Adrenal gland (tissue), 12 donors: ENCODE results near the gene CEPT1. TPM values are rescaled to one million over a fixed set of nuclear protein-coding genes. Genes with fewer than 3 reads are reported as not detected.

Source experiments
- DNase-seq, 7 donors: peaks; one replicate each; pipeline ENCODE4 v3.0.0-alpha.2; 2019 to 2020
- H3K27ac ChIP-seq, 5 donors: fragments of 200-600 bp; sonication (generic) in 4 of 5; 1 replicate in 3 of 5; 2 replicates in 2 of 5; pipeline versions ENCODE4 v1.5.1 to v1.8.0; 2016 to 2020; ENCODE audit warnings: mild to moderate bottlenecking in 1 of 5
- H3K27me3 ChIP-seq: fragments of 200-600 bp; 2 replicates; pipeline ENCODE4 v1.8.0; 2021
- H3K36me3 ChIP-seq, 2 donors: fragments of 200-600 bp; replicated peaks in 1 of 2; 1 replicate in 1 of 2; 2 replicates in 1 of 2; pipeline versions ENCODE4 v1.5.1 to v1.8.0; 2018 to 2022
- H3K4me1 ChIP-seq, 2 donors: fragments of 200-600 bp; replicated peaks in 1 of 2; 1 replicate in 1 of 2; 2 replicates in 1 of 2; pipeline versions ENCODE4 v1.5.1 to v1.8.0; 2018 to 2021
- H3K4me3 ChIP-seq, 4 donors: fragments of 200-600 bp; sonication (generic) in 3 of 4; one replicate each; pipeline ENCODE4 v1.5.1; 2016 to 2018
- H3K9me3 ChIP-seq, 3 donors: fragments of 200-600 bp; sonication (generic) in 1 of 3; replicated peaks in 1 of 3; 1 replicate in 2 of 3; 2 replicates in 1 of 3; pipeline versions ENCODE4 v1.5.1 to v1.8.0; 2016 to 2021
- POLR2A ChIP-seq, 2 donors: fragments of 450-650 bp; IDR thresholded peaks; one replicate each; pipeline ENCODE4 v1.6.1; 2017; ENCODE audit warnings: antibody characterized with exemption in 2 of 2, mild to moderate bottlenecking in 2 of 2, moderate library complexity in 1 of 2
- WGBS, 4 donors: extraction: QIAGEN DNeasy Blood & Tissue Kit in 2 of 4; methylation state at CpG; one replicate each; pipeline versions ENCODE4 v1.1.5 to v1.1.7; 2013 to 2017; 5-methylcytosine and 5-hydroxymethylcytosine counted together
- intact Hi-C, 2 donors: fragments of 100-400 bp; cut with DNase I; formaldehyde crosslinking; loops; one replicate each; pipeline versions ENCODE4 v1.14.1 to v1.15.0; 2022 to 2023
- polyA plus RNA-seq, 3 donors: library from polyadenylated mRNA; stranded (reverse); fragments of 200-250 nt in 2 of 3; fragments of 350-450 nt in 1 of 3; fragmentation: Illumina TruSeq in 1 of 3; extraction: RNeasy Lipid Tissue Mini Kit (QIAGEN cat#74804) in 1 of 3; gene quantifications; one replicate each; pipeline ENCODE4 v1.2.3, GENCODE V29; 2013 to 2014
- total RNA-seq, 9 donors: library from RNA; depleted of rRNA in 4 of 9; stranded (reverse); fragments of >200 nt in 4 of 9; fragments of 120-200 nt in 1 of 9; fragmentation: NEBNext Ultra II Directional in 1 of 9; extraction: Animal tissue kit (Norgen Biotek cat#: 25700) in 1 of 9; gene quantifications; one replicate each; pipeline versions ENCODE4 v1.1.0 to v1.2.4, GENCODE V29; 2013 to 2023
- TF ChIP-seq, protein P1 (sequence below), 6 experiments: fragments of 450-650 bp in 4 of 6; fragments of 200-600 bp in 2 of 6; sonication (generic) in 1 of 6; IDR thresholded peaks; 1 replicate in 5 of 6; 2 replicates in 1 of 6; pipeline versions ENCODE4 v1.5.1 to v1.8.0; 2016 to 2021; ENCODE audit warnings: antibody characterized with exemption in 6 of 6, mild to moderate bottlenecking in 2 of 6, moderate library complexity in 1 of 6
- donor health status: healthy with polysubstance abuse.
- donor health status: Bipolar disorder and iron deficiency.
- donor health status: DM: yes; HTN: yes; CAD: no.
- donor health status: DM: no; HTN: no; CAD: no.
- donor health status: DM: no; HTN: no; CAD: no.
- donor health status: DM: yes; HTN: yes; CAD: no.

CEPT1 gene
- total and polyA plus RNA-seq, 12 donors: 17.0 to 55.8 (median 38.1) TPM

DNA sequence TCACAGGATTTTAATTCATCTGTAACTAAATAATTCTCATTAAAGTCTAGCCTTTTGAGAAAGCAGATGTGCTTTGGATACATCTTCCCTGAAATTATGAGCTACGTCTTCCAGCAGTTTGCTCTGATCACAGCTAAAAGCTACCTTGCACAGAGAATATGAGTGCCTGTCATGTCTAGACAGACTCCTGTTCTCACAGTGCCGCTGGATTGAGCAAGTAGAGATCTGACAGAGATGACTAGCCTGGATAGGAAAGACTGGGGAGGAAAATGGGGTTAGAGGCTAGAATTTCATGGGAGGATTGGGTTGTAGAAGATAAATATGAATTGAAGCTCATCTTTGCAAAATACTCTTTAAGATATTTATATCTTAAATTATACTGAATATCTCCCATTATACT lies 24.1 kb downstream of the CEPT1 start:
- H3K4me1 ChIP-seq: peaks cover 11 to 12% of the 10 kb centered on the region in 2 donors
- no peak overlapping the region for H3K4me3 ChIP-seq
- H3K27me3 ChIP-seq: no peaks in the 10 kb centered on the region
- WGBS, 4 donors: 80 to 91% (median 87%) methylated on average over 2 of the region's 2 CpGs
- H3K27ac ChIP-seq: no peak overlapping the region
- H3K36me3 ChIP-seq: peaks cover 0 to 10% of the 10 kb centered on the region in 2 donors
- no peaks in the 10 kb centered on the region for H3K9me3 ChIP-seq
- intact Hi-C loops: no loop called here
- no peak for DNase-seq
- TF ChIP-seq, protein P1, sequence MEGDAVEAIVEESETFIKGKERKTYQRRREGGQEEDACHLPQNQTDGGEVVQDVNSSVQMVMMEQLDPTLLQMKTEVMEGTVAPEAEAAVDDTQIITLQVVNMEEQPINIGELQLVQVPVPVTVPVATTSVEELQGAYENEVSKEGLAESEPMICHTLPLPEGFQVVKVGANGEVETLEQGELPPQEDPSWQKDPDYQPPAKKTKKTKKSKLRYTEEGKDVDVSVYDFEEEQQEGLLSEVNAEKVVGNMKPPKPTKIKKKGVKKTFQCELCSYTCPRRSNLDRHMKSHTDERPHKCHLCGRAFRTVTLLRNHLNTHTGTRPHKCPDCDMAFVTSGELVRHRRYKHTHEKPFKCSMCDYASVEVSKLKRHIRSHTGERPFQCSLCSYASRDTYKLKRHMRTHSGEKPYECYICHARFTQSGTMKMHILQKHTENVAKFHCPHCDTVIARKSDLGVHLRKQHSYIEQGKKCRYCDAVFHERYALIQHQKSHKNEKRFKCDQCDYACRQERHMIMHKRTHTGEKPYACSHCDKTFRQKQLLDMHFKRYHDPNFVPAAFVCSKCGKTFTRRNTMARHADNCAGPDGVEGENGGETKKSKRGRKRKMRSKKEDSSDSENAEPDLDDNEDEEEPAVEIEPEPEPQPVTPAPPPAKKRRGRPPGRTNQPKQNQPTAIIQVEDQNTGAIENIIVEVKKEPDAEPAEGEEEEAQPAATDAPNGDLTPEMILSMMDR (IDR thresholded peaks at IDR 0.05): no peak
- TF ChIP-seq POLR2A (IDR thresholded peaks at IDR 0.05): no peak

DNA sequence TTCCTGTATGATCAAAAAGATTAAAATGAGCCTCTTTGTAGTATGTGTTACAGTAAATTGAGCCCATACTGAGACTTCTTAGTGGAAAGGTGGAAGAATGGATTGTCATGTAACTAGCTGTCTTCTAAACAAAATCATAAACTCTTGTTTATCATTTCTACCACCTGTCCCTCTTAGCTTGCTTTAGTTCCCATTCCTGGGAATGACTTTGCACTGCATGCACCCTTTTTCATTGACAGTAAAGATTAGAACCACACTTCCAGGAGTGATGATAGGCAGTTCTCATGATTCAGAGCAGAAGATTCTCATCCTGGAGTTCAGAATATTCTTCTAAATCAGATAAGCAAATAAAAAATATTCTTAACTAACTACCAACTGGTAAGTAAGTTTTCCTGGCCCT lies 32.4 kb downstream of the CEPT1 start:
- H3K9me3 ChIP-seq: no peaks in the 10 kb centered on the region
- H3K27ac ChIP-seq: no peak overlapping the region
- TF ChIP-seq, protein P1 (IDR thresholded peaks at IDR 0.05): no peak
- no peak for TF ChIP-seq POLR2A (IDR thresholded peaks at IDR 0.05)
- H3K4me3 ChIP-seq: no peak overlapping the region
- H3K36me3 ChIP-seq: peaks cover 0 to 6% of the 10 kb centered on the region in 2 donors
- H3K27me3 ChIP-seq: no peaks in the 10 kb centered on the region
- peaks cover 0 to 13% of the 10 kb centered on the region in 2 donors for H3K4me1 ChIP-seq
- intact Hi-C loops: no loop called here
- DNase-seq: no peak

DNA sequence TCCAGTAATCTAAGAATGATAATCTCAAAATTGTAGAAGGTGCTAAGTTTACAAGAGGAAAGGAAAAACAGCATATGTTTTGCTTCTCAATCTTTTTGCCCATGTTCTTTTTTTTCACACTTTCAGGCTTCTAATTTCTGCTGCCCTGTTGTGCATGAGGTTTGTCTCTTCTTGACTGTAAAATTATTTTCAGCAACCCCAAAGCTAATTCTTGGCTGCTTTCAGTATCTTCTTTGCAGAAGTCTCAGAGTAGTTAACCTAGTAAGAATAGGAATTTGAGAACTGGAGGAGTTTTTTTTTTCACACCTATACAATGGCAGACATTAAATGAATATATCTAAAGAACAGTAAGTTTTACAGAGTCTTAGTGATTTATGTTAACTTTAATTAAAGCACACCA lies 34.0 kb downstream of the CEPT1 start:
- intact Hi-C loops: no loop called here
- H3K27ac ChIP-seq: no peak overlapping the region
- peaks cover 0 to 6% of the 10 kb centered on the region in 2 donors for H3K36me3 ChIP-seq
- H3K27me3 ChIP-seq: no peaks in the 10 kb centered on the region
- H3K4me1 ChIP-seq: peaks cover 0 to 11% of the 10 kb centered on the region in 2 donors
- DNase-seq: no peak
- H3K9me3 ChIP-seq: no peaks in the 10 kb centered on the region
- TF ChIP-seq, protein P1 (IDR thresholded peaks at IDR 0.05): no peak
- TF ChIP-seq POLR2A (IDR thresholded peaks at IDR 0.05): no peak
- no peak overlapping the region for H3K4me3 ChIP-seq

DNA sequence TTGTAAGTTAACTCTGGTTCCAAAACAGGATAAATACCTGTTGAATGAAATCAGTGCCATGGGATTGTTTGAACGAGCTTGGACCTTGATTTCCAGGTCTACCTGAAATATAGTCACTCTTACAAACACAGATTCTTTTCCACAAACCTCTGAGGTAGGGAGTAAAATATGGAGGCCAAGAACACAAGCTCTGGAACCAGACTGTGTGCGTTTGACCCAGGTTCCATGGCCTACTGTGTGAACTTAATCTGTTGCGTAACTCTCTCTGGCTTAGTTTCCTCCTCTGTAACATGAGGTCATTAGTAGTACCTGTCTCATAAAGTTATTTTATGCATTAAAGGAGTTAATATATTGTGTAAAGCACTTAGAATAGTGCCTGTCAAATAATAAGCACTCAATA lies 35.3 kb downstream of the CEPT1 start:
- DNase-seq: no peak
- intact Hi-C loops: no loop called here
- Histone ChIP-seq H3K4me1 (no peaks in the 10 kb centered on the region), H3K4me3 (no peak overlapping the region), H3K9me3 (no peaks in the 10 kb centered on the region), H3K36me3 (peaks cover 0 to 6% of the 10 kb centered on the region in 2 donors), H3K27me3 (no peaks in the 10 kb centered on the region), H3K27ac (no peak overlapping the region)
- TF ChIP-seq, protein P1 (IDR thresholded peaks at IDR 0.05): no peak
- TF ChIP-seq POLR2A (IDR thresholded peaks at IDR 0.05): no peak
- WGBS, 4 donors: 91 to 95% (median 93%) methylated on average over 3 of the region's 3 CpGs
